IPS DF 6.9 (cell line): ENCODE measurements around the gene FAM117B.

ENCODE experiments used
- DNase-seq: peaks from one replicate; pipeline ENCODE4 v3.0.0-alpha.2; 2013; ENCODE audit warnings: low read depth, low spot score
- H3K27ac ChIP-seq: one replicate; pipeline ENCODE4 v1.5.1; 2013; ENCODE audit warnings: low read length, control low read depth
- H3K27me3 ChIP-seq: 2 replicates; pipeline ENCODE4 v1.6.1; 2013; ENCODE audit warnings: mild to moderate bottlenecking, low read length; ENCODE audit not compliant: control insufficient read depth, insufficient read depth
- H3K36me3 ChIP-seq: 2 replicates; pipeline ENCODE4 v1.6.1; 2013; ENCODE audit warnings: low read length; ENCODE audit not compliant: control insufficient read depth, insufficient read depth
- H3K4me1 ChIP-seq: 2 replicates; pipeline ENCODE4 v1.6.1; 2013; ENCODE audit warnings: low read length; ENCODE audit not compliant: control insufficient read depth, insufficient read depth
- H3K4me3 ChIP-seq: 2 replicates; pipeline ENCODE4 v1.5.1; 2013; ENCODE audit warnings: mild to moderate bottlenecking, low read length
- H3K9me3 ChIP-seq: 2 replicates; pipeline ENCODE4 v1.6.1; 2013; ENCODE audit warnings: low read length, inconsistent platforms; ENCODE audit not compliant: control insufficient read depth, insufficient read depth
- WGBS: extraction: QIAGEN DNeasy Blood & Tissue Kit; methylation state at CpG from one replicate; pipeline ENCODE4 v1.1.7; 2013; ENCODE audit warnings: mixed read lengths, missing lambda C conversion rate; ENCODE audit not compliant: insufficient read length, insufficient coverage; 5-methylcytosine and 5-hydroxymethylcytosine counted together

Gene FAM117B

GRCh38 chr2:202634556-202635427 lies at the start of gene FAM117B:
TSS of gene FAM117B (plus strand) at chr2:202634969. CDS start at chr2:202635188, 219 bp downstream.
- DNase-seq: peak; percentile 76
- Histone ChIP-seq H3K27ac (no peak within 1 kb of the TSS), H3K4me1 (no peaks in the 10 kb centered on the region), H3K36me3 (no peaks in the 10 kb centered on the region; the same call in 1 of the 2 replicates), H3K9me3 (no peaks in the 10 kb centered on the region), H3K27me3 (no peaks in the 10 kb centered on the region), H3K4me3 (peak within 1 kb of the TSS; percentile 98)
- WGBS: no CpG with 5 or more reads among the region's 80 CpGs

- Histone ChIP-seq H3K4me1 (no peaks in the 10 kb centered on the region), H3K27ac (no peak overlapping the region), H3K36me3 (no peaks in the 10 kb centered on the region), H3K9me3 (no peaks in the 10 kb centered on the region), H3K4me3 (no peak overlapping the region), H3K27me3 (no peaks in the 10 kb centered on the region)
- no CpG with 5 or more reads among the region's 17 CpGs for WGBS
- peak; percentile 75 for DNase-seq
Observed at GRCh38 chr2:202588647-202589581, 45.9 kb upstream of the FAM117B start.

GRCh38 chr2:202589582-202589949 lies 45.2 kb upstream of the FAM117B start:
- no peak overlapping the region for H3K4me3 ChIP-seq
- no peak for DNase-seq
- H3K4me1 ChIP-seq: no peaks in the 10 kb centered on the region
- no peak overlapping the region for H3K27ac ChIP-seq
- H3K36me3 ChIP-seq: no peaks in the 10 kb centered on the region
- H3K9me3 ChIP-seq: no peaks in the 10 kb centered on the region
- H3K27me3 ChIP-seq: no peaks in the 10 kb centered on the region
- no CpG with 5 or more reads among the region's 4 CpGs for WGBS

- DNase-seq: no peak
- Histone ChIP-seq H3K27ac (no peak overlapping the region), H3K36me3 (no peaks in the 10 kb centered on the region), H3K27me3 (no peaks in the 10 kb centered on the region), H3K4me1 (no peaks in the 10 kb centered on the region), H3K4me3 (no peak overlapping the region), H3K9me3 (no peaks in the 10 kb centered on the region)
- WGBS: no CpG with 5 or more reads among the region's 2 CpGs
Observed at GRCh38 chr2:202592566-202592965, 42.2 kb upstream of the FAM117B start.

DNA sequence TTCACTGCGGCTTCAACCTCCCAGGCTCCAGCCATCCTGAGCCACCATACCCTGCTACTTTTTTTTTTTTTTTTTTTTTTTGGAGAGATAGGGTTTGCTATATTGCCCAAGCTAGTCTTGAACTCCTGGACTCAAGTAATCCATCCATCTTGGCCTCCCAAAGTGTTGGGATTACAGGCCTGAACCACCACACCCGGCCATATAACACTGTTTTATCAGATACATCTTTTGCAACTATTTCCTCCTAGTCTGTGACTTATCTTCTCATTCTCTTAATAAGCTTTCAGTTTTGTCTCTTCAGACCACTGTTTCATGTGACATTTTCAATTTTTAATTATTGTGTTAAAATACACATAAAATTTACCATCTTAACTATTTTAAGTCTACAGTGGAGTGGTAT lies 35.7 kb upstream of the FAM117B start:
- no peaks in the 10 kb centered on the region for H3K27me3 ChIP-seq
- no CpG with 5 or more reads among the region's 2 CpGs for WGBS

DNA sequence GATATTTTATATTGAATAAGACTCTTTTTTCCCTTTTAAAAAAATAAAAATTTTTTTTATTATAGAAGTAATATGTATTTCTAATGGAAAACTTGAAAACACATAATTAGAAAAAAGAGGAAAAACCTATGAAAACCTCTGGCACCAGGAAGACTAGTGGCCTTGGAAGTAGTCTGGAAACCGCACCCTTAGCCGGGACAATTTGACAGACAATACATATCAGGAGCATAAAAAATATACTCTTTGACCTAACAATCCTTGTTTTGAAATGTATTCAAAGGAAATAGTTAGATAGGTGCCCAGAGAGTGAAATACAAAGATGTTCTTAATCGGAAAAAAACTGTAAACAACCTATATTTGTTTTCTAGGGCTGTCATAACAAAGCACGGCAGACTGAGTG lies 34.9 kb upstream of the FAM117B start:
- no peaks in the 10 kb centered on the region for H3K36me3 ChIP-seq
- no peak overlapping the region for H3K4me3 ChIP-seq
- H3K27me3 ChIP-seq: no peaks in the 10 kb centered on the region
- no peaks in the 10 kb centered on the region for H3K9me3 ChIP-seq
- H3K27ac ChIP-seq: no peak overlapping the region
- DNase-seq: no peak
- no CpG with 5 or more reads among the region's 4 CpGs for whole genome bisulfite sequencing
- H3K4me1 ChIP-seq: no peaks in the 10 kb centered on the region

More for the DNA sequence above, 35.7 kb upstream of the FAM117B start:
- Histone ChIP-seq H3K9me3 (no peaks in the 10 kb centered on the region), H3K36me3 (no peaks in the 10 kb centered on the region), H3K4me1 (no peaks in the 10 kb centered on the region), H3K4me3 (no peak overlapping the region), H3K27ac (no peak overlapping the region)
- no peak for DNase-seq

- Histone ChIP-seq H3K27me3 (no peaks in the 10 kb centered on the region), H3K36me3 (no peaks in the 10 kb centered on the region), H3K4me3 (no peak overlapping the region), H3K27ac (no peak overlapping the region), H3K9me3 (no peaks in the 10 kb centered on the region), H3K4me1 (no peaks in the 10 kb centered on the region)
- DNase-seq: no peak
- WGBS: no CpG with 5 or more reads among the region's 4 CpGs
Observed at GRCh38 chr2:202604699-202605098, 30.1 kb upstream of the FAM117B start.

DNA sequence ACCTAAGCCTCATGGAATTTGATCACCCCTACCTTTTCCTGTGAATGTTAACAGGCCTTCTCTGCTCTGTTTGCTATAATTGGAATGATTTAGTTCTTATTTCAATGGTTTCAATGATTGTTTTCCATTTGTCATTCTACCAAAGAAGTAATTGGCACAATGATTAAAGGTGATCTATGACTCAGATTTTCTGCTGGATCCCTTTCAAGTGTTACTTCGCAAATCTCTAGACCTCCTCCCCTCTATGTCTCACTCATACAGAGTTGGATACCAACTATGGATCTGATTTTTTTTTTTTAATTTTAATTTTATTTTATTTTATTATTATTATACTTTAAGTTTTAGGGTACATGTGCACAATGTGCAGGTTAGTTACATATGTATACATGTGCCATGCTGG lies 29.6 kb upstream of the FAM117B start:
- WGBS: no CpG with 5 or more reads among the region's 1 CpG
- H3K27ac ChIP-seq: no peak overlapping the region
- no peak for DNase-seq
- no peaks in the 10 kb centered on the region for H3K9me3 ChIP-seq
- H3K4me1 ChIP-seq: no peaks in the 10 kb centered on the region
- H3K27me3 ChIP-seq: no peaks in the 10 kb centered on the region
- no peaks in the 10 kb centered on the region for H3K36me3 ChIP-seq
- no peak overlapping the region for H3K4me3 ChIP-seq

DNA sequence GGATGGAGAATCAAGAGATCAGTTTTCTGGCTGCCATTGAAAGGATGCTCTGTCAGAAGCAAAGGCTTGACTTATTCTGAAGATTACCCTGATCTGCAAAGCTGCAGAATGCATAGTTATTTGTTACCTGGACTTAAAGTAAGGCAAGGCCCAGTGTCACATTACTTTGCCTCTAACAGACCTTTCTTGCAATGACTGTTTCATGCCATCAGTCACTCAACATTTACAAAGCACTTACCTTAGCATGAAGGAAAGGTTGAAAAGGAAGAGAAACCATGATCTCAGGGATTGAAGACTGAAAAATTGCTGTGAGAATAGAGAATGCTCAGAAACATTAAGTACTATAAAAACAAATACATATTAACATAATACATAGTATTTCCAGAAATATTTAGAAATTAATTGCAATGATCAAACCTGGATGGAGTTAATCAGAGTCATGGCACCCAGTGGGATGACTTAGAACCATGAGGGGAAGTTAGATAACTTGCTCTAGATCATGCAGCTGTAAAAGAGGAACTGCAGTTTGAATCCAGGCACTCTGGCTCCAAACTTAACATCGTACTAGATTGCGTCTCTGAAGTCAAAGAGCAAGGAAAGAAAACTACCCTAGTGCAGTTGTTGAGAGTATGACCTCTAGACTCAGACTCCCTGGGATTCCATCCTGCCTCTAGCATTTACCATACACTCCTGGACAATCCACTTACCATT lies 26.5 kb upstream of the FAM117B start:
- DNase-seq: no peak
- no peaks in the 10 kb centered on the region for H3K4me1 ChIP-seq
- WGBS: no CpG with 5 or more reads among the region's 2 CpGs
- H3K36me3 ChIP-seq: no peaks in the 10 kb centered on the region
- H3K4me3 ChIP-seq: no peak overlapping the region
- H3K27me3 ChIP-seq: no peaks in the 10 kb centered on the region
- no peaks in the 10 kb centered on the region for H3K9me3 ChIP-seq
- no peak overlapping the region for H3K27ac ChIP-seq
